Measurements from ENCODE around the gene DSG2. TPM values are rescaled to one million over a fixed set of nuclear protein-coding genes. Genes with fewer than 3 reads are reported as not detected.
"Not testable (repeated sequence)": the region's sequence is repeated elsewhere in the genome, so short reads cannot be mapped to it uniquely, and the experiment has no call there.

Gene DSG2
- 4.9 TPM for polyA plus RNA-seq (ENCODE audit: insufficient read length)

GRCh38 chr18:31497836-31498573 is at the start of gene DSG2:
Gene DSG2 (plus strand): TSS chr18:31498177. CDS start chr18:31498252, 75 bp downstream.
- DNase-seq (ENCODE audit: low read depth), result no peak

GRCh38 chr18:31450409-31450808 is 47.6 kb upstream of the DSG2 start:
- DNase-seq (ENCODE audit: low read depth), result no peak

- no peak for DNase-seq (ENCODE audit: low read depth)
Observed at GRCh38 chr18:31451625-31452024, 46.4 kb upstream of the DSG2 start.

GRCh38 chr18:31454066-31454708 is 43.8 kb upstream of the DSG2 start:
- no peak for DNase-seq (ENCODE audit: low read depth)

GRCh38 chr18:31469629-31470028 is 28.3 kb upstream of the DSG2 start:
- no peak for DNase-seq (ENCODE audit: low read depth)

GRCh38 chr18:31478688-31479087 is 19.3 kb upstream of the DSG2 start:
- DNase-seq (ENCODE audit: low read depth), result no peak

GRCh38 chr18:31482051-31482450 is 15.9 kb upstream of the DSG2 start:
- no peak for DNase-seq (ENCODE audit: low read depth)

- no peak for DNase-seq (ENCODE audit: low read depth)
Observed at GRCh38 chr18:31483396-31483795, 14.6 kb upstream of the DSG2 start.

GRCh38 chr18:31484461-31484860 is 13.5 kb upstream of the DSG2 start:
- DNase-seq (ENCODE audit: low read depth), result no peak

GRCh38 chr18:31486165-31486564 is 11.8 kb upstream of the DSG2 start:
- DNase-seq (ENCODE audit: low read depth), result no peak

- DNase-seq (ENCODE audit: low read depth), result no peak
Observed at GRCh38 chr18:31487246-31488015, 10.5 kb upstream of the DSG2 start.

GRCh38 chr18:31489311-31489710 is 8.7 kb upstream of the DSG2 start:
- no peak for DNase-seq (ENCODE audit: low read depth)

- DNase-seq (ENCODE audit: low read depth), result no peak
Observed at GRCh38 chr18:31490387-31490786, 7.6 kb upstream of the DSG2 start.

- no peak for DNase-seq (ENCODE audit: low read depth)
Observed at GRCh38 chr18:31490833-31491232, 7.1 kb upstream of the DSG2 start.

- no peak for DNase-seq (ENCODE audit: low read depth)
Observed at GRCh38 chr18:31491586-31491985, 6.4 kb upstream of the DSG2 start.

- DNase-seq (ENCODE audit: low read depth), result no peak
Observed at GRCh38 chr18:31492671-31493070, 5.3 kb upstream of the DSG2 start.

- DNase-seq (ENCODE audit: low read depth), result no peak
Observed at GRCh38 chr18:31493171-31493570, 4.8 kb upstream of the DSG2 start.

- no peak for DNase-seq (ENCODE audit: low read depth)
Observed at GRCh38 chr18:31493941-31494340, 4.0 kb upstream of the DSG2 start.

- not testable (repeated sequence) for DNase-seq (ENCODE audit: low read depth)
Observed at GRCh38 chr18:31494705-31495244, 3.2 kb upstream of the DSG2 start.

GRCh38 chr18:31497404-31497835 is 557 bp upstream of the DSG2 start:
- DNase-seq (ENCODE audit: low read depth), result no peak

GRCh38 chr18:31498574-31499524 is 872 bp downstream of the DSG2 start:
- DNase-seq (ENCODE audit: low read depth), result no peak
